Measurements from ENCODE around the gene GSPT1.

DNA sequence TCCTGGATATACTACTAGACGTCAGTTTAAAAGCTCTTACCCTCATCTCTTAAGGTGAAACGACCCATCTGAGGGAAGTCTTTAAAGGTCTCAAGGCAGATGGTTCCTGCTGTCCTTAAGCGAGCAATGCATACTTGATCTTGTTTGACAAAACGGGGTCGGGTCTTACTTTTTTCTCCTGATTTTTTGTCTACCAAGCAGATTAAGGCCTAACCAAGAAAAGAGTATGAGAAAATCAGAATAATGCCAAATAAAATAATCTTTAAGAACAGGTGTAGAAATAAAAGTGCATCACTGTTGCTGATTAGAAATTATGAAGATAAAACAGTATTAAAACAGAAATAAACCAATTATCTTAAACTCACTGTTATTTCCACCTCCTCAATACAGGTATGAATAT is 40.0 kb downstream of the GSPT1 start:
- TF ChIP-seq, protein P1, sequence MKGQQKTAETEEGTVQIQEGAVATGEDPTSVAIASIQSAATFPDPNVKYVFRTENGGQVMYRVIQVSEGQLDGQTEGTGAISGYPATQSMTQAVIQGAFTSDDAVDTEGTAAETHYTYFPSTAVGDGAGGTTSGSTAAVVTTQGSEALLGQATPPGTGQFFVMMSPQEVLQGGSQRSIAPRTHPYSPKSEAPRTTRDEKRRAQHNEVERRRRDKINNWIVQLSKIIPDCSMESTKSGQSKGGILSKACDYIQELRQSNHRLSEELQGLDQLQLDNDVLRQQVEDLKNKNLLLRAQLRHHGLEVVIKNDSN (IDR thresholded peaks at IDR 0.05) = no peak
- no peak for TF ChIP-seq ZBTB7A (IDR thresholded peaks at IDR 0.05; ENCODE audit: low read depth)
- TF ChIP-seq YY1 (IDR thresholded peaks at IDR 0.05; ENCODE audit: low read depth) = no peak
- TF ChIP-seq CEBPB (IDR thresholded peaks at IDR 0.05) = no peak
- TF ChIP-seq, protein P2, sequence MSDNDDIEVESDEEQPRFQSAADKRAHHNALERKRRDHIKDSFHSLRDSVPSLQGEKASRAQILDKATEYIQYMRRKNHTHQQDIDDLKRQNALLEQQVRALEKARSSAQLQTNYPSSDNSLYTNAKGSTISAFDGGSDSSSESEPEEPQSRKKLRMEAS (IDR thresholded peaks at IDR 0.05) = no peak
- TF ChIP-seq, protein P3, sequence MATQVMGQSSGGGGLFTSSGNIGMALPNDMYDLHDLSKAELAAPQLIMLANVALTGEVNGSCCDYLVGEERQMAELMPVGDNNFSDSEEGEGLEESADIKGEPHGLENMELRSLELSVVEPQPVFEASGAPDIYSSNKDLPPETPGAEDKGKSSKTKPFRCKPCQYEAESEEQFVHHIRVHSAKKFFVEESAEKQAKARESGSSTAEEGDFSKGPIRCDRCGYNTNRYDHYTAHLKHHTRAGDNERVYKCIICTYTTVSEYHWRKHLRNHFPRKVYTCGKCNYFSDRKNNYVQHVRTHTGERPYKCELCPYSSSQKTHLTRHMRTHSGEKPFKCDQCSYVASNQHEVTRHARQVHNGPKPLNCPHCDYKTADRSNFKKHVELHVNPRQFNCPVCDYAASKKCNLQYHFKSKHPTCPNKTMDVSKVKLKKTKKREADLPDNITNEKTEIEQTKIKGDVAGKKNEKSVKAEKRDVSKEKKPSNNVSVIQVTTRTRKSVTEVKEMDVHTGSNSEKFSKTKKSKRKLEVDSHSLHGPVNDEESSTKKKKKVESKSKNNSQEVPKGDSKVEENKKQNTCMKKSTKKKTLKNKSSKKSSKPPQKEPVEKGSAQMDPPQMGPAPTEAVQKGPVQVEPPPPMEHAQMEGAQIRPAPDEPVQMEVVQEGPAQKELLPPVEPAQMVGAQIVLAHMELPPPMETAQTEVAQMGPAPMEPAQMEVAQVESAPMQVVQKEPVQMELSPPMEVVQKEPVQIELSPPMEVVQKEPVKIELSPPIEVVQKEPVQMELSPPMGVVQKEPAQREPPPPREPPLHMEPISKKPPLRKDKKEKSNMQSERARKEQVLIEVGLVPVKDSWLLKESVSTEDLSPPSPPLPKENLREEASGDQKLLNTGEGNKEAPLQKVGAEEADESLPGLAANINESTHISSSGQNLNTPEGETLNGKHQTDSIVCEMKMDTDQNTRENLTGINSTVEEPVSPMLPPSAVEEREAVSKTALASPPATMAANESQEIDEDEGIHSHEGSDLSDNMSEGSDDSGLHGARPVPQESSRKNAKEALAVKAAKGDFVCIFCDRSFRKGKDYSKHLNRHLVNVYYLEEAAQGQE (IDR thresholded peaks at IDR 0.05; ENCODE audit: low read depth) = no peak
- no peak for TF ChIP-seq RAD21 (IDR thresholded peaks at IDR 0.05; ENCODE audit: low read depth)
- TF ChIP-seq TAF1 (IDR thresholded peaks at IDR 0.05; ENCODE audit: low read depth) = no peak
- no peak for TF ChIP-seq EGR1 (IDR thresholded peaks at IDR 0.05)
- TF ChIP-seq TEAD4 (IDR thresholded peaks at IDR 0.05) = no peak
- TF ChIP-seq NFIC (IDR thresholded peaks at IDR 0.05) = no peak
- TF ChIP-seq FOXM1 (IDR thresholded peaks at IDR 0.05; ENCODE audit: borderline replicate concordance, low read depth) = no peak
- TF ChIP-seq EP300 (IDR thresholded peaks at IDR 0.05; ENCODE audit: borderline replicate concordance) = no peak

Data from Ishikawa (cell line).